HL-60 (cell line): ENCODE results near the gene GDF11.

Experiments
- DNase-seq, 2 experiments: peaks; one replicate each; pipeline ENCODE4 v3.0.0-alpha.2; 2010 to 2020; ENCODE audit warnings: low read depth in 1 of 2, low spot score in 1 of 2
- H3K27ac ChIP-seq: fragments of 250-450 bp; sonication (Bioruptor Pico); replicated peaks from 2 replicates; pipeline ENCODE4 v1.5.1; 2020; ENCODE audit warnings: mild to moderate bottlenecking, moderate library complexity
- H3K27me3 ChIP-seq: fragments of 250-450 bp; sonication (Bioruptor Pico); 2 replicates; pipeline ENCODE4 v1.5.1; 2021; ENCODE audit warnings: mild to moderate bottlenecking, moderate library complexity; ENCODE audit not compliant: insufficient read depth, poor library complexity, severe bottlenecking
- H3K4me3 ChIP-seq: replicated peaks from 2 replicates; pipeline ENCODE4 v1.5.1; 2011; ENCODE audit warnings: mild to moderate bottlenecking, control low read depth, low read length; ENCODE audit not compliant: insufficient read depth
- CTCF ChIP-seq: IDR thresholded peaks from one replicate; pipeline ENCODE4 v1.5.1; 2011; ENCODE audit warnings: low read length, control low read depth, inconsistent platforms; ENCODE audit not compliant: insufficient read depth
- GABPA ChIP-seq: IDR thresholded peaks from 2 replicates; pipeline ENCODE4 v1.6.1; 2012; ENCODE audit warnings: low read depth
- POLR2AphosphoS5 ChIP-seq: IDR thresholded peaks from 2 replicates; pipeline ENCODE4 v1.6.1; 2012; ENCODE audit warnings: low read depth
- REST ChIP-seq: IDR thresholded peaks from 2 replicates; pipeline ENCODE4 v1.6.1; 2012; ENCODE audit warnings: low read depth; ENCODE audit not compliant: insufficient replicate concordance
- SPI1 ChIP-seq: IDR thresholded peaks from 2 replicates; pipeline ENCODE4 v1.6.1; 2012; ENCODE audit warnings: low read depth, mild to moderate bottlenecking, borderline replicate concordance

Gene GDF11

DNA sequence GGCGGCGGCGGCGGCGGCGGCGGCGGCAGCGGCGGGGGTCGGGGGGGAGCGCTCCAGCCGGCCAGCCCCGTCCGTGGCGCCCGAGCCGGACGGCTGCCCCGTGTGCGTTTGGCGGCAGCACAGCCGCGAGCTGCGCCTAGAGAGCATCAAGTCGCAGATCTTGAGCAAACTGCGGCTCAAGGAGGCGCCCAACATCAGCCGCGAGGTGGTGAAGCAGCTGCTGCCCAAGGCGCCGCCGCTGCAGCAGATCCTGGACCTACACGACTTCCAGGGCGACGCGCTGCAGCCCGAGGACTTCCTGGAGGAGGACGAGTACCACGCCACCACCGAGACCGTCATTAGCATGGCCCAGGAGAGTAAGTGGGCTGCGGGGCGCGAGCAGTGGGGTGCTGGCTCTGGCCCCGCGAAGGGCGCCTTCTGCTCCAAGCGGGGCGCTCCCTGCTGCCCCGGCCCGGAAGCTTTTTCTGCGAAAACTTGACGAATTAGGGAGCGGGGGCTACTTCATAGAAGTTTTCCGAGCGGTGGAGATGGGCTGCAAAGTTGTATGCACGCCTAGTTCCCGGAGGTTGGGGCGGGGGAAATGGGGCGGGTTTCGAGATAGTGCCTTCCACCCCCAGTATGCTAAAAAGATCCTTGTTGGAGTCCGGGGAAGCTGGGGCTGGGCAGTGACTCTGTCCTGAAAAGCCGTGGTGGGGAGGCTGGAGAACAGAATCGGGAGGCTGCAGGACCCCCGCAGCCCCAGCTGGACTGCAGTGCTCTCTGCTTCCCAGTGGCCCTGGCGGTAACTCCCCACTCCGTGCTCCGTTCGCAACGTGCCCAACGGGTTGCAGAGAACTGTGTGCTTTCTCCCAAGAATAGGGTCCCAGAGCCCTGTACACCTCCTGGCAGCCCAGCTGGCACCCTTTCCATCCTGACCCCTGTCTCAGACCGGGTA, 751 bp downstream of the GDF11 start:
- TF ChIP-seq REST (no peak), GABPA (no peak)
- Histone ChIP-seq H3K4me3 (peak overlapping the region; percentile 72), H3K27ac (peak overlapping the region; percentile 30; the same call in 1 of the 2 replicates), H3K27me3 (peaks cover 6% of the 10 kb centered on the region)
- peak; percentile 59 to 72 for DNase-seq

DNA sequence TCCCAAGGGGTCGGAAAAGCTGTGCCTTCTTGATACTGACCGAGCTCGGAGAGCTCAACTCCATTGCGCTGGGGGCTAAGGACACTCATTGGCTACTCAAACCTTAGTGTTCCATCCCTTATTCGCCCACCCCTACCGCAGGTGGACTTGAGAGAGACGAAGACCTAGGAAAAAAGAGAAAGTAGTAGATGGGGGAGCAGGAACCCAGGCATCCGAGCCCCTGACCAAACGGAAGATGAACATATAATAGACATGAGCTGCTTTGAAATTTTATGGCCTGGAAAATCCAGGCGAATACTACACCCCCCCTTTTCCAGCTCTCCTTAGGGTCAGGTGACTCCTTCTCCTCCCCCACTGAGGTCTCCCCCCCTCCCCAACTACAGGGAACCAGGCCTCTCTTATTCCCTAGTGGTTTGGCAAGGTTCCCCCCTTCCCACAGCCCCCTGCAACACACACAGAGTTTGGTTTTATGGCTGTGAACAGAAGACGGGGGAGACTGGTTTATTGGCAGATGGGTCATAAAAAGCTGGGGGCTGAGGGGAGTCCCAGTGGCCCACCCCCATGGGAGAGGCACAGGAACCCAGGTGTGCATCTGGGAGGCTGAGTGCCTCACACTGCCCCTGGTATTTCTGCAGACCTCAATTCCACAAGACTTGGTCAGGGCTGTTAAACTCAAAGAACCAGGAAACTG, 1.6 kb downstream of the GDF11 start:
- Histone ChIP-seq H3K27ac (no peak overlapping the region), H3K4me3 (peak overlapping the region; percentile 72), H3K27me3 (peaks cover 6% of the 10 kb centered on the region)
- no peak for DNase-seq
- TF ChIP-seq POLR2AphosphoS5 = no peak
- no peak for TF ChIP-seq GABPA
- TF ChIP-seq SPI1 = no peak

DNA sequence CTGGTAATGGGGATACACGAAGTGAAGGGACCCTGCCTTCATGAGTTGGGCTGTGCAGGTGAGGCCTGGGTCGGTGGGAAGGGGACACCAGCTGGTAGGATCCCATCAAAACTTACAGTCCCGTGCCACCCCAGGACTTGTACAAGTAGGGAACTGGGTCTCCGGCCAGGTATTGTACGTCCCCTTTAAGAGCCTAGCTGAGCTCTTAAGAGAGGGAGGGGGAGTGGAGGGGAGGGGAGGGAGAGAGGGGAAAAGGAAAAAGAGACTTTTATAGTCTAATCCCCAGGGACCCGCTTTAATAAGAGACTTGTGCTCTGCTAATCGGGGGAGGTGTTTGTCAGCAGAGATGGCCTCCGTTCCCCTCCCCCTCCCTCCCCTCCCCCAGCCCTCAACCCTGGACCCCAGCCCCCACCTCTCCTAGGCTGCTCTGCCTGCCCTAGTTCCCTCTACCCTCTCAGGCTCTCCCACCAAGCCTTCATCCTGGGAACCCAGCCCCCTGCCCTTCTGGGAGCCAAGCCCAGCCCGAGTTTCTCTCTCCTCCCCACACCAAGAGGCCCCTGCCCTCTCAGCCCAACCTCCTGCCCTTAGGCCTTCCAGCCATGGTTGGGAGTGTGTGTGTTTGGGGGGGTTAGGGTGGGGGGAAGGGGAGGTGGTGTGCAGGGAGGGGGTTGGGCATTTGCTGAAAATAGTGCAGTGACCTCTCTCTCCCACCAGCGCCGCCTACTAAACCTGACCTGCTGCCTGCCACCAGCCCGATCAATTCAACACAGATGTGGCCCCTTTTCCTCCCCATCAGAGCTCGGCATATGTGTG, 2.6 kb downstream of the GDF11 start:
- H3K27ac ChIP-seq = no peak overlapping the region
- H3K27me3 ChIP-seq = peaks cover 6% of the 10 kb centered on the region
- TF ChIP-seq POLR2AphosphoS5 (no peak), SPI1 (no peak), CTCF (no peak)
- no peak for DNase-seq
- no peak overlapping the region for H3K4me3 ChIP-seq

DNA sequence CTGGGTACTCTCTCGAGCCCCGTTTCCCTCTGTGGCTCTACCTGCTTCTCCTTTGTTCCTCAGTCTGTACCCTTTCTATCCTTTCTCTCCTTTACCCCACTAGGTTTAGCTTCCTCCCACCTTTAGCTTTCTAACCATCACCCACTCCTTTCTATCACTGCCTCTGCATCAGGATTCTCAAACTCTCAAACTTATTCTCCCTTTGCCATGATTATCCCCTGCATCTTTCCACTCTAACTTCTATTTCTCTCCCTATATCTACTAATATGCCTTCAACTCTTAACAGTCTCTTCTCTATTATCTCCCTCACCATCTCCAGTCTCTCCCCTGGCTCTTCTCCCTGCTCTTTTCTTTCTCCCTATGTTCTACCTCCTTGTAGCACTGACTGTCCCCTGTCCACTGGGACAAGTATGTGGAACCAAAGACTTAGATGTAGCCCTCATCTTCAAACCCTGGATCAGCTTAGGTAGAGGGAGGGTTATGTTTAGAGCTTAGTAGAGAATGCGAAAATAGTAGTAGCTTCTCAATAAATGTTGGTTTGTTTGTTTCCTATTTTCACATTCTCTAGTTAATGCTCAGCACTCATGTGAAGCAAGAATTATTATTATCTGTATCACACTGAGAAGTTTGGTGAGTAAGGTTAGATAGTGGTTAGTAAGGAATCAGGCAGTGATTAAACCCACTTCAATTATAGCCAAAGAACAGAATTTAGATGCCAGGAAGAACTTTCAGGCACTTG, 3.4 kb downstream of the GDF11 start:
- H3K27me3 ChIP-seq = peaks cover 6% of the 10 kb centered on the region
- no peak overlapping the region for H3K27ac ChIP-seq
- no peak for TF ChIP-seq REST
- H3K4me3 ChIP-seq = no peak overlapping the region
- DNase-seq = no peak
